Stimulated activated CD8-positive, alpha-beta memory T cell treated with anti-CD3 and anti-CD28 coated beads, Interleukin-7, amount 100 ng/mL, for 4 hours (primary cell): Measurements from ENCODE around the gene ATG101.
A peak's percentile ranks its signal among the peaks of the same experiment; 100 is the strongest.

Experiments
- DNase-seq, 2 donors: peaks; one replicate each; pipeline ENCODE4 v3.0.0-alpha.2; 2020; ENCODE audit warnings: low read depth in 2 of 2

Gene ATG101

GRCh38 chr12:52079576-52080402 is 10.0 kb downstream of the ATG101 start, which contains the start of gene SMIM41:
TSS of gene SMIM41 (plus strand) at chr12:52079704. CDS start at chr12:52079780, 76 bp downstream.
- no peak for DNase-seq

GRCh38 chr12:52080403-52081251 is 10.8 kb downstream of the ATG101 start:
- no peak for DNase-seq

DNA sequence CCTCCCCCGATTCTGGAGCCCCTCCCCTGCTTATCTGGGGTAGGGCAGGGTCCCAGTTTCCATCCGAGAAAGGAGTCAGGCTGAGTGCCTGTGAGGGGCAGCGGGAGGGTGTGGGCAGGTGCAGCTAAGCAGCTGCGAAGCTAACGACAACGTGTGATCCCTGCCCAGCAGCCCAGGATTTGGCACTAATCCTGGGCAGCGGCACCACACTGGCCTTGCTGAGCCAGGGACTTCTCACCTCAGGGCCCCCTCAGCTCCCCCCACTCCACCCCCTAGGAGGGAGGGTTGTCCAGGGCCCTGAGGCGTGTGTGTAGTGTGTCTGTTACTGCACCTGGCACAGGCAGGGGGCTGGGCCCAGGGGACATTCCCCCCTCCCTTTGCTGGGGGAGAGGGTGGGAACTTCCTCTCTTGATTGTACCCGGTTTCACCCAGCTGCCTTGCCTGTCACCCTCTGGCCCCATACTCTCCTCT is 11.5 kb downstream of the ATG101 start:
- no peak for DNase-seq

DNA sequence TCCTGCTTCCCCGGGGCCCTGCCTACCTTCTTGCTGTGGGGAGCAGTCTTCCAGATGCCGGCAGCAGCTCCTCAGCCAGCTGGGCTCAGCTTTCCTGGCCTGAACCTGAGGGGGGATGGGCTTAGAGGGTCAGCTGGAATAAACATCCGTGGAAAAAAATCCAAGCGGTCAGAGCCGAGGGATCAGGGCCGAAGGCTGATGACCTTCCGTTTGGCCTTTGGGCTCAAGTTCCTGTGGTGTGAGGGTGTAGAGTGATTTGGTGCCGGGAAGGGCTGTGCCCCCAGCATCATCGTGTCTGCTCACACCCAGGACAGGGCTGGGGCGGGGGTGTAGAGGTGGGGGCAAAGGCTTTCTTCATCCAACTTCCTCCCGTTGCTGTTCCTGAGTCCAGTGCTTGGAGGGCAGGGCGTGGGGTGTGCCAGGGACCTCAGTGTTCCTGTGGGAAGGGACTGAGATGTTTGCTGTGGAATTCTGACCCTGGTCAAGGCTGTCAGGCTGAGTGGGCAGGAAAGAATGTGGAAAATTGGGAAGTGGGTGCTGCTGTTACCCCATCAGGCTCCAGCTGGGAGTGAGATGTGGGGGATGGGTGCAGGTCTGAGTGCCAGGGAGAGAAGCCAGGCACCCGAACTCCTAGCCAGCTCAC is 12.4 kb downstream of the ATG101 start:
- no peak for DNase-seq

GRCh38 chr12:52082669-52082987 is 12.8 kb downstream of the ATG101 start:
- no peak for DNase-seq

DNA sequence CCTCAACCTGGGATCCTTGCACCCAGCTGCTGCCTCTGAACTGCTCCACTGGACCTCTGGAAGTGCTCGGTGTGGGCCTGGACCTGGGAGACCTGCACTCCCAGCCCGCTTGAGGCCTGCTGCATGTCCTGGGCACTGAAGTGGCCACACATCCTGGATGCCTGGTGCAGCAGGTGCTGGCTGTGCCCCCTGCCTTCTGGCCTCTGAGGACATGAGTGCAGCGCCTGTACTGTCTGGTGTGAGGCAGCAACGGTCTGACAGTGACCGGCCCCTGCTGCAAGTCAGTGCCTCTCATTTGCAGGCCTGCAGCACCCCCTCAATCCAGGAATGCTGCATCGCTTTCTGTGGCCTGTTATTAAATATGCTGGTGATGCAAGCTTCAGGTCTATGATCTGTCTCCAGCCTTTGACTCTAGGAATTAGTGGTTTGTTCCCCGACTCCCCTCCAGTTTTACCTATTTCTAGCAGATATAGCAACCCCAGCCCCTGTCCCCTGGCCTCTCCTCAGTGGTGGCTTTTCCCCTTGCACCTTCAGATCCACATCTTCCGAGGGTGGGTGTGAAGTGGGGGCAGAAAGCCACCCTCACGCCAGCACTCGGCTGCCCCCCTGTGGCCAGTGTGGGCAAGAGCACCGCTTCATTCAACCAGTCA is 13.3 kb downstream of the ATG101 start:
- peak; percentile 33 to 50 for DNase-seq

DNA sequence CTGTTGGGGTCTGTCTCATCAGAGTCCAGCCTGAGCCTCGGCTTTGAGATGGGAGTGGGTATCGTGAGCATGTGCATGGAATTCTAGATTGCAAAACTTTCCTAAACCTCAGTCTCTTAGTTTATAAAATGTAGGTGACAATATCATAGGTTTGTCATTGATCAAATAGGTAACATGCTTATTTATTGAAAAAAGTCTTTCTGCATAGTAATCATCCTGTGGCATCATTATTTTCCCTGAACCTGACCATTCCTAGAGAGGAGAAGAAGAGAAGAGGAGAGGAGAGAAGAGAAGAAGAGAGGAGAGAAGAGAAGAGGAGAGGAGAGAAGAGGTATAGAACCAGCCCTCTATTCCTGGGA is 13.8 kb downstream of the ATG101 start:
- DNase-seq, result no peak

GRCh38 chr12:52084491-52085231 is 14.9 kb downstream of the ATG101 start:
- no peak for DNase-seq

GRCh38 chr12:52085682-52086180 is 16.0 kb downstream of the ATG101 start:
- DNase-seq, result no peak

DNA sequence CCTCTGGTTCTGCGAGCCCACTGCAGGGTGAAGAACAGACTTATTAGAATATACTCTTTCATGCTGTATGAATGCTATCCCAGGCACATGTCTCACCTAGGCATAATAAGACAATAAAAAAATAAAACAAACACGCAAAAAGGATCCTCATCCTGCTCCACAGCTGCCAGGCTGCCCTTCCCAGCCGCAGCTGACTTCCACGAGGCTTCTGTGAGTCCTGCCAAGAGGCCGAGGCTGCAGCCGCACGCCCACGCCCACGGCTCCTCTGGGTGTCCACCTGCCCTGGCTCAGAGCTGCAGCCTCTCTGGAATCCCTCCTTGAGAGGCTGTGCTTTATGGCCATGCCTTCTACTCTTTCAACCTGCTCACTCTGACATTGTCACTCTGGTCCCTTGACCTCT is 16.6 kb downstream of the ATG101 start:
- DNase-seq, result no peak

DNA sequence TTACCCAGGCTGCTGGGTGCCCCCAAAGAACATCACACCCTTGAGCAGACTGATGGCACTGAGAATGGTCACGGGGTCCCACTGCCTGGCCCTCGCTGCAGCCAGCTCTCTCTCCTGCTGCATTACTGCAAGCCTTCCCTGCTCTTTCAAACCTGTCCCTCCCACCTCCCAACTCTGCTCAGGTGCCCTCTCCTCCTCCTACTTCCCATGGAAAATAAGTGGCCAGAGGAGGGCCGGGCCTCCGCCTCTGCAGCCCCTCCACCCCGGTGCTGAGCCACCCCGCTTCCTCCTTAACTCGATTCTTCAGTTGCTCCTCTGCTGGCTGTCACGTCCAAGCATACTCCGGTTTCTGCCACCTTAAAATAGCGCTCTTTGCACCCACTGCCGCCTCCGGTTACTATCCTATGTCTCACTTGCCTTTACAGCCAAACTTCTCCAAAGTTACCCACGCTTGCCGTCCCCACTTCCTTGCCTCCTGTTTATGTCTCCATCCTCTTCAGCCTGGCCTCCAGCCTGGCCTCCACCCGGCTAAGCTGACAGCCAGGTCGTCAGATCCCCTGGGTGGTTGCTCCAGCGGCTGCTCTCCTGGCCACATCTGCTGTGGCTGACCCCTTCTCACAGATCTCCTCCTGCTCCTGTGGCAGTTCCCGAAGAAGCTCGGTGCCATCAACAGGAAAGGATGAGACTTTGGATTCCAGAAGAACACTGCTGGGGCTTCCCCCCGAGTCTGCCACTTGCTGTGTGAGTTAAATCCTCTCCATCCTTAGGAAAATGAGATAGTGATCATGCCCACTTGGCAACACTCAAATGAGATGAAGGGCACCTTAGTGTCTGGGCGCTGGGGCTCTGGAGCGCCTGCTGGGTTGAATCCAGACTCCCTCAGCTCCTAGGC is 17.4 kb downstream of the ATG101 start:
- DNase-seq, result no peak

DNA sequence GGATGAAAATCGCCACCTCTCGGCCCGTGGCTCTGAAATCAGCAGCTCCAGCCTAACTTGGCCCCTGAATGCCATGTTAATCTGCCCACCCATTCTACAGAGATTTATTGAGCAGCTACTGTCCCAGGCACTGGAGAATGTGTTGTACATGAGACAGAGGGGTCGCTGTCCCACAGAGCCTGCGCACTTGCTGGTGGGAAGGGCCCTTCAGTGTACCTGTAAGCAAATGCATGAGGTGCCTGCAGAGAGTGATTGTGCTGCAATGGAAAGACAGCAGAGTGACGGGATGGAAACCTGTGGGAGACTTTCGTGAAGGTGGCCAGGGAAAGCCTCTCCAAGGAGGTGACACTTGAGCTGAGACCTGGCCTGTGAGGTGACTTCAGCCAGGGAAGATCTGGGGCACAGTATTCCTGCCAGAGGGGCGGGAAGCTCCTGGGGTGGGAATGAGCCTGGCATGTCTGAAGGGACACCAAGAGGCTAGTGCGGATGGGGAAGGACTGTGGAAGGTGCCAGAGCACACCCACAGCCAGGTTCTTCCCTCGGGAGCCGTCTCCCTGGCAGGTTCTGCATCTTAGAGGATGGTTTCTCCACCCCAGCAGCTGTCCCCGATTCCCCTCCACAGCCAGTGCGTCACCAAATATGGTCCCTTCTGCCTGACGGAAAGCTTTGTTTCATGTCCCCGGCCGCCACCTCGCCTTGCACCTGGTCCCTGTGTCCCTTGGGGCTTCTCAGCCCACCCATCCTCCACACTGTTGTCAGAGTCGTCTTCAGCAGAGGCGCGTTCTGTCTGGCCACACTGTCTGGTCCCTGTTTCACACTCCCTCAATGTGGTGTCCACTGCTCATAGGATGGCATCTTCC is 18.4 kb downstream of the ATG101 start:
- DNase-seq, result no peak

DNA sequence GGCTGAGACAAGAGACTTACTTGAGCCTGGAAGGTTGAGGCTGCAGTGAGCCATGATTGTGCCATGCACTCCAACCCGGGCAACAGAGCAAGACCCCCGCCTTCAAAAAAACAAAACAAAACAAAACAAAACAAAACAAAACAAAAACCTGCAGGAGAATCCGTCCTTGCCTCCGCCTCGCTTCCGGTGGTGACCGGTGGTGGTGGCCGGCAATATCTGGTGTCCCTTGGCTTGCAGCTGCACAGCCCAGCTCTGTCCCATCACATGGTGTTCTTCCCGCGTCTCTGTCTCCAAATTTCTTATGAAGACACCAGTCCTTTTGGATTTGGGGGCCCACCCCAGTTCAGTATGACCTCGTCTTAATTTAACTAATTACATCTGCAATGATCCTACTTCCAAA is 19.7 kb downstream of the ATG101 start:
- DNase-seq, result no peak

- no peak for DNase-seq
These were observed 20.5 kb downstream of the ATG101 start for GRCh38 chr12:52090291-52090690.

GRCh38 chr12:52091061-52091460 is 21.3 kb downstream of the ATG101 start:
- DNase-seq, result no peak

DNA sequence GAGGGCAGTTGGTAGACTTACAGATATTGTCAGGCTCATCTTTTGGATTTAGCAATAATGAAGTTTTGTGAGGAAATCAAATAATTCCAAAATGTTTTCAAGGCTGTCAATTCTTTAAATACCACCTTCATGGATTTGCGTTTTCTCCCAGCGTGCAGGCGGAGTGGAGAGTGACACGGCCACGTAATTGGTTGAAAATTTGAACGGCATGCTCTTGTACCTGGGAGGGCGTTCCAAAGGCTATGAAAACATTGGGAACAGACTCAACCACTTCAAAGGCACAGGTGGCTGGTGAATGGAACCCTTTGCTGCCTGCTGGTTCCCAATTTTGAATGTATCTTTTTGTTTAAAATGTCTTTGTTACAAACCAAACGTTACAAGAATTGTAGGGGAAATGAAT is 22.1 kb downstream of the ATG101 start:
- DNase-seq, result no peak

DNA sequence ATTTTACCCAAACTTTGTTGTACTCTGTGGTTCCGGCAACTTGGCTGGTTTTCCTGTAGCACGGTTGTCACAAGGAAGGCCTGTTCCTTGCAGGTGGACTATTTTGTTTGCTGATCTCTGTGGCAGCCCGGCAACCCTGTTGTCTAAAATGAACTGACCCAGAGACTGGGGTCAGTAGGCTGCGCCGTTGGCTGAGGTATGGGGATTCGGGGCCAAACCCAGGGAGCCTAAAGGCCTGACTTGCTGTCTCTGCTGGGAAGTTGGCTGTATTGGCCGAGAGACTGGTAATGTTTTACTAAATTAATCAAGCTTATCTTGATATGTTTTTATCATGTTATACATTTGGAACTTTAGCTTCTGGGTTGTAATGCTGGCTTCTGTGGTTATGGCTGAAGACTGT is 23.6 kb downstream of the ATG101 start:
- no peak for DNase-seq

DNA sequence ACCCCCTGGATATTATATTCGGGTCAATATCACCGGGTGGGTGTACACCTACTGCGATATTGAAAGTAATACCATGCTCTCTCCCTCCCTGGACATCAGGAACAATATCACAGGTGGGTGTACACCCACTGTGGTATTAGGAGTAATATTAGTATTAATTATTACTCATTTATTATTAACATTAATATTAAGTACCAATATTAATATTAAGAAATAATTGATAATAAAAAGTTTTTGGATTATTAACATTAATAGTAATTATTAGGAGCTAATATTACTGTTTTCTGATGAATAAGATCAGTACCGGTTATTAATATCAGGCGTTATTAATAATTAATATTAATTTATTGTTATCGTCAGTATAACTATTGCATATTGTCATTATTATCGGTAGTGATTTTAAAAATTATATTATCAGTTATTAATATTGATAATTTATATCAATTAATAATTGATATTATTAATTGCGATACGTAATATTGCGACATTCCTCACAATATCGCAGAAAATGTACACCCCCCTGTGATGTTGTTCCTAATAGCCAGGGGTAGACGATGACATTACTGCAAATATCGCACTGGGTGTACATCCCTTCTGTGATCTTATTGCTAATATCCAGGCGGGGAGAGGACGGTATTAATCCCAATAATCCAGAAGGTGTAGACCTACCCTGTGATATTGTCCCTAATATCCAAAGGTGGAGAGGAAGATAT is 26.7 kb downstream of the ATG101 start:
- no peak for DNase-seq
